Kidney epithelial cell (primary cell): ENCODE results near the gene LPCAT2. TPM values are rescaled to one million over a fixed set of nuclear protein-coding genes. Genes with fewer than 3 reads are reported as not detected.

Source experiments
- DNase-seq: peaks from one replicate; pipeline ENCODE4 v3.0.0-alpha.2; 2010; ENCODE audit warnings: low read depth
- H3K27me3 ChIP-seq: 2 replicates; pipeline ENCODE4 v1.6.0; 2011; ENCODE audit warnings: low read length; ENCODE audit not compliant: control insufficient read depth, insufficient read depth
- H3K36me3 ChIP-seq: 2 replicates; pipeline ENCODE4 v1.5.1; 2011; ENCODE audit warnings: low read length; ENCODE audit not compliant: control insufficient read depth, insufficient read depth
- H3K4me3 ChIP-seq: 2 replicates; pipeline ENCODE4 v1.5.1; 2011; ENCODE audit warnings: low read depth, mild to moderate bottlenecking, control low read depth, low read length
- CTCF ChIP-seq: IDR thresholded peaks from 2 replicates; pipeline ENCODE4 v1.5.1; 2011; ENCODE audit warnings: mild to moderate bottlenecking, moderate library complexity, low read length, control low read depth, inconsistent platforms; ENCODE audit not compliant: insufficient read depth, poor library complexity, severe bottlenecking
- total RNA-seq: library from RNA; depleted of rRNA; stranded (reverse); fragments of >200 nt; gene quantifications from 2 replicates; pipeline ENCODE4 v1.2.3, GENCODE V29; 2015

LPCAT2 gene
- total RNA-seq, 1 donor from 2014 or later: 4.2 TPM

- DNase-seq: no peak
- H3K4me3 ChIP-seq: no peak overlapping the region
- H3K27me3 ChIP-seq: no peaks in the 10 kb centered on the region
- H3K36me3 ChIP-seq: no peaks in the 10 kb centered on the region
- TF ChIP-seq CTCF: no peak
These were observed 69.0 kb downstream of the LPCAT2 start for GRCh38 chr16:55577887-55578286.

GRCh38 chr16:55585631-55586030, 76.8 kb downstream of the LPCAT2 start:
- Histone ChIP-seq H3K4me3 (no peak overlapping the region), H3K36me3 (no peaks in the 10 kb centered on the region), H3K27me3 (no peaks in the 10 kb centered on the region)
- no peak for TF ChIP-seq CTCF
- DNase-seq: no peak

- H3K4me3 ChIP-seq: no peak overlapping the region
- H3K36me3 ChIP-seq: no peaks in the 10 kb centered on the region
- no peak for TF ChIP-seq CTCF
- no peaks in the 10 kb centered on the region for H3K27me3 ChIP-seq
- DNase-seq: no peak
These were observed 79.9 kb downstream of the LPCAT2 start for GRCh38 chr16:55588799-55589198.

- no peak overlapping the region for H3K4me3 ChIP-seq
- no peak for DNase-seq
- no peak for TF ChIP-seq CTCF
- H3K36me3 ChIP-seq: no peaks in the 10 kb centered on the region
- no peaks in the 10 kb centered on the region for H3K27me3 ChIP-seq
These were observed 83.4 kb downstream of the LPCAT2 start for GRCh38 chr16:55592306-55592705.

- no peaks in the 10 kb centered on the region for H3K27me3 ChIP-seq
- DNase-seq: no peak
- TF ChIP-seq CTCF: no peak
These were observed 89.1 kb downstream of the LPCAT2 start for GRCh38 chr16:55597928-55598327.

GRCh38 chr16:55605754-55606336, 97.0 kb downstream of the LPCAT2 start:
- H3K36me3 ChIP-seq: no peaks in the 10 kb centered on the region
- H3K27me3 ChIP-seq: no peaks in the 10 kb centered on the region
- H3K4me3 ChIP-seq: no peak overlapping the region
- no peak for TF ChIP-seq CTCF
- no peak for DNase-seq

More at GRCh38 chr16:55597928-55598327, 89.1 kb downstream of the LPCAT2 start:
- Histone ChIP-seq H3K4me3 (no peak overlapping the region), H3K36me3 (no peaks in the 10 kb centered on the region)
